8988T (cell line): ENCODE data around the gene ACHE.

Experiments used
- DNase-seq: peaks from one replicate; pipeline ENCODE4 v3.0.0; 2011

ACHE gene

GRCh38 chr7:100896732-100897608, 1.3 kb upstream of the ACHE start:
- no peak for DNase-seq

- DNase-seq = no peak
These were observed 456 bp upstream of the ACHE start for GRCh38 chr7:100895956-100896731.

- DNase-seq = peak; percentile 57
These were observed 608 bp downstream of the ACHE start for GRCh38 chr7:100894860-100895700.

GRCh38 chr7:100893910-100894721, 1.6 kb downstream of the ACHE start:
- no peak for DNase-seq

- no peak for DNase-seq
These were observed 2.3 kb downstream of the ACHE start for GRCh38 chr7:100893318-100893895.

- no peak for DNase-seq
These were observed 3.0 kb downstream of the ACHE start for GRCh38 chr7:100892364-100893317.

GRCh38 chr7:100891568-100892247, 4.0 kb downstream of the ACHE start:
- DNase-seq = no peak

GRCh38 chr7:100890653-100891567, 4.8 kb downstream of the ACHE start:
- DNase-seq = no peak

- DNase-seq = no peak
These were observed 6.5 kb downstream of the ACHE start, which contains the start of gene UFSP1 for GRCh38 chr7:100888988-100889750. Gene UFSP1 (minus strand): TSS chr7:100889715. CDS start chr7:100889271, 444 bp downstream.

- DNase-seq = no peak
These were observed 7.2 kb downstream of the ACHE start for GRCh38 chr7:100888291-100888987.

GRCh38 chr7:100887516-100888290, 8.0 kb downstream of the ACHE start:
- no peak for DNase-seq

- DNase-seq = no peak
These were observed 8.7 kb downstream of the ACHE start for GRCh38 chr7:100886936-100887515.

- DNase-seq = no peak
These were observed 9.3 kb downstream of the ACHE start for GRCh38 chr7:100886142-100886935.

- no peak for DNase-seq
These were observed 10.1 kb downstream of the ACHE start for GRCh38 chr7:100885440-100886141.
